Measurements from ENCODE around the gene DNAH5.
A peak's percentile ranks its signal among the peaks of the same experiment; 100 is the strongest.

Gene DNAH5

DNA sequence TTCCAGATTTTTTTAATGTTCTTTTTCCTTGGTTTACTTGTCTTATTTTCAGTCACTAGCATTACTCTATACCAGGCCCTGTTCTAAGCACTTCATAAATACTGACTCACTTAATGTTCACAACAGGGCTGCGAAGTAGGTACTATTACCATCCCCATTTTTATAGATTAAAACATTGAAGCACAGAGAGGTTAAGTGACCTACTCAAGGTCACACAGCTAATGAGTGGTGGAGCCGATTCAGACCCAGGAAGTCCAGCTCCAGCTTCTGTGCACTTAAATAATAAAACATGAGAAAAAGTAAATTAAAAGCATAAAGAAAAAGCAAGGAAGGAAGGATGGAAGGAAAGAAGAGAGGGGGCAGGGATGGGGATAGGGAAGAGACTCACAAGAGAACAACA is 45.3 kb upstream of the DNAH5 start:
- TF ChIP-seq ZBTB7A (IDR thresholded peaks at IDR 0.05; ENCODE audit: low read depth) (no peak), EP300 (IDR thresholded peaks at IDR 0.05; ENCODE audit: borderline replicate concordance) (no peak), RAD21 (IDR thresholded peaks at IDR 0.05; ENCODE audit: low read depth) (no peak), TEAD4 (IDR thresholded peaks at IDR 0.05) (no peak), EGR1 (IDR thresholded peaks at IDR 0.05) (no peak), TAF1 (IDR thresholded peaks at IDR 0.05; ENCODE audit: low read depth) (no peak), NFIC (IDR thresholded peaks at IDR 0.05) (no peak), CEBPB (IDR thresholded peaks at IDR 0.05) (no peak), YY1 (IDR thresholded peaks at IDR 0.05; ENCODE audit: low read depth) (no peak), FOXM1 (IDR thresholded peaks at IDR 0.05; ENCODE audit: borderline replicate concordance, low read depth) (no peak), CREB1 (IDR thresholded peaks at IDR 0.05; ENCODE audit: low read depth) (no peak), TCF12 (IDR thresholded peaks at IDR 0.05; ENCODE audit: low read depth) (no peak)
- TF ChIP-seq, protein P1, sequence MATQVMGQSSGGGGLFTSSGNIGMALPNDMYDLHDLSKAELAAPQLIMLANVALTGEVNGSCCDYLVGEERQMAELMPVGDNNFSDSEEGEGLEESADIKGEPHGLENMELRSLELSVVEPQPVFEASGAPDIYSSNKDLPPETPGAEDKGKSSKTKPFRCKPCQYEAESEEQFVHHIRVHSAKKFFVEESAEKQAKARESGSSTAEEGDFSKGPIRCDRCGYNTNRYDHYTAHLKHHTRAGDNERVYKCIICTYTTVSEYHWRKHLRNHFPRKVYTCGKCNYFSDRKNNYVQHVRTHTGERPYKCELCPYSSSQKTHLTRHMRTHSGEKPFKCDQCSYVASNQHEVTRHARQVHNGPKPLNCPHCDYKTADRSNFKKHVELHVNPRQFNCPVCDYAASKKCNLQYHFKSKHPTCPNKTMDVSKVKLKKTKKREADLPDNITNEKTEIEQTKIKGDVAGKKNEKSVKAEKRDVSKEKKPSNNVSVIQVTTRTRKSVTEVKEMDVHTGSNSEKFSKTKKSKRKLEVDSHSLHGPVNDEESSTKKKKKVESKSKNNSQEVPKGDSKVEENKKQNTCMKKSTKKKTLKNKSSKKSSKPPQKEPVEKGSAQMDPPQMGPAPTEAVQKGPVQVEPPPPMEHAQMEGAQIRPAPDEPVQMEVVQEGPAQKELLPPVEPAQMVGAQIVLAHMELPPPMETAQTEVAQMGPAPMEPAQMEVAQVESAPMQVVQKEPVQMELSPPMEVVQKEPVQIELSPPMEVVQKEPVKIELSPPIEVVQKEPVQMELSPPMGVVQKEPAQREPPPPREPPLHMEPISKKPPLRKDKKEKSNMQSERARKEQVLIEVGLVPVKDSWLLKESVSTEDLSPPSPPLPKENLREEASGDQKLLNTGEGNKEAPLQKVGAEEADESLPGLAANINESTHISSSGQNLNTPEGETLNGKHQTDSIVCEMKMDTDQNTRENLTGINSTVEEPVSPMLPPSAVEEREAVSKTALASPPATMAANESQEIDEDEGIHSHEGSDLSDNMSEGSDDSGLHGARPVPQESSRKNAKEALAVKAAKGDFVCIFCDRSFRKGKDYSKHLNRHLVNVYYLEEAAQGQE (IDR thresholded peaks at IDR 0.05; ENCODE audit: low read depth) = no peak
- TF ChIP-seq, protein P2, sequence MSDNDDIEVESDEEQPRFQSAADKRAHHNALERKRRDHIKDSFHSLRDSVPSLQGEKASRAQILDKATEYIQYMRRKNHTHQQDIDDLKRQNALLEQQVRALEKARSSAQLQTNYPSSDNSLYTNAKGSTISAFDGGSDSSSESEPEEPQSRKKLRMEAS (IDR thresholded peaks at IDR 0.05) = no peak
- TF ChIP-seq, protein P3, sequence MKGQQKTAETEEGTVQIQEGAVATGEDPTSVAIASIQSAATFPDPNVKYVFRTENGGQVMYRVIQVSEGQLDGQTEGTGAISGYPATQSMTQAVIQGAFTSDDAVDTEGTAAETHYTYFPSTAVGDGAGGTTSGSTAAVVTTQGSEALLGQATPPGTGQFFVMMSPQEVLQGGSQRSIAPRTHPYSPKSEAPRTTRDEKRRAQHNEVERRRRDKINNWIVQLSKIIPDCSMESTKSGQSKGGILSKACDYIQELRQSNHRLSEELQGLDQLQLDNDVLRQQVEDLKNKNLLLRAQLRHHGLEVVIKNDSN (IDR thresholded peaks at IDR 0.05) = no peak

DNA sequence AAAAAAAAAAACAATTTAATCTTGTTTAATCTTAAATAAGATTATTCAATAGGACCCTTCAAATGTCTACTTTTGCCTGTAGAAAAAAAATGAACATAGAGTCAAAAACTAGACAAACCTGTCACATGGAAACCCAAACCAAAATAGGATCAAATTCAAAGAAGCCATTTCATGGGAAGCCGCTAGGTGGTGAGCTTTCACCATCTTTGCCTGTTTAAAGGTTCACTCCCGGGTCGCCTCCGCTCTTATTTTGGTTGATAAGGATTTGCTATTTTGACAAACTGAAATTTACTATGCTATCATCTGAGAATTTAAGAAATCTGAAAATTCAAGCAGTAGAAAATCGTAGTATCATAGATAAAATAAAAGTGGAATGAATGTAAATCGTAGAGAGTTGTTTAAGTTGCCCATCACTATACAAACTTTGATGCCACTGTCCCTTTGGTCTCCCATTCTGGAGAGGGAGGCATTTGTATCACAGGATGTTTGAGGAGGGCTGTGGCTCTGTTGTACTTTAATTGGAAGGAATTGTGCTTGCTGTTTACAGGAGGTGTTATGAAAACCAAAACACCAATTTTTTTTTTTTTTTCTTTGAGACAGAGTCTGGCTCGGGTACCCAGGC is 43.5 kb upstream of the DNAH5 start:
- TF ChIP-seq, protein P1 (IDR thresholded peaks at IDR 0.05; ENCODE audit: low read depth) = no peak
- TF ChIP-seq CREB1 (IDR thresholded peaks at IDR 0.05; ENCODE audit: low read depth) (no peak), EGR1 (IDR thresholded peaks at IDR 0.05) (no peak), ZBTB7A (IDR thresholded peaks at IDR 0.05; ENCODE audit: low read depth) (no peak), RAD21 (IDR thresholded peaks at IDR 0.05; ENCODE audit: low read depth) (peak; percentile 92), EP300 (IDR thresholded peaks at IDR 0.05; ENCODE audit: borderline replicate concordance) (no peak), CEBPB (IDR thresholded peaks at IDR 0.05) (no peak)

DNA sequence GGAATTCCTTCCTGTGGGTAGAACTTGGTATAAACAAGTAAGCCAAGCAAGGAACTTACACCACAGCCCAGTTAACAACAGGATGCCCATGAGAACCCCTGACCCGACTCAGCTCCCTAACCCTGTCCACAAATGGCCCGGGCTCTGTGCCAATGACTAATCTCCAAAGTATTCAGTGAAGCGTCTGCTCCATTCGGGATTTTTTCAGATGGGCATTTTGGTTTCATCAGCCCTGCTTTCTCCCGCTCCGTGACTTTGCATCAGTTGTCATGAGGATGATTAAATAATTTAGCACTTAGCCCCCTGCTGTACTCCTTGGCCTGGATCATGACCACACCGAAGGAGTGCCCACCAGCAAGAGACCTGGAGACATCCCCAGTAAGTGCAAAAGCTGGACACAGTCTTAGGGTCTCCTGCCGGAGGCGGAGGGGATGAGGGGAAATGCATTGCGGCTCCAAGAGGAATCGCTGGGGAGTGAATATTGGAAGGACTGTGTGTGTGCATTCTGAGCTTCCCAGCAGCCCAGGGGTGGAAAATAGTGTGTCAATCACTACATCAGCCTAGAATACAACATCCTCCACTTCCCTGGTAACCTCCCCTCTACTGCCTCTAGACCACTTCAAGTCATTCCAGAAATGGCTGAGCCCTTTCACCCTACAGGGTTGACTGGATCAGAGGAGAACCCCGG is 41.4 kb upstream of the DNAH5 start:
- no peak for TF ChIP-seq EP300 (IDR thresholded peaks at IDR 0.05; ENCODE audit: borderline replicate concordance)
- TF ChIP-seq TAF1 (IDR thresholded peaks at IDR 0.05; ENCODE audit: low read depth) = no peak
- no peak for TF ChIP-seq RAD21 (IDR thresholded peaks at IDR 0.05; ENCODE audit: low read depth)
- peak; percentile 88 for TF ChIP-seq NFIC (IDR thresholded peaks at IDR 0.05)
- TF ChIP-seq ZBTB7A (IDR thresholded peaks at IDR 0.05; ENCODE audit: low read depth) = no peak
- TF ChIP-seq, protein P1 (IDR thresholded peaks at IDR 0.05; ENCODE audit: low read depth) = no peak
- no peak for TF ChIP-seq CREB1 (IDR thresholded peaks at IDR 0.05; ENCODE audit: low read depth)
- no peak for TF ChIP-seq FOXM1 (IDR thresholded peaks at IDR 0.05; ENCODE audit: borderline replicate concordance, low read depth)
- TF ChIP-seq, protein P3 (IDR thresholded peaks at IDR 0.05) = no peak
- TF ChIP-seq, protein P2 (IDR thresholded peaks at IDR 0.05) = no peak
- TF ChIP-seq TEAD4 (IDR thresholded peaks at IDR 0.05) = peak; percentile 49; the same call in 1 of the 2 replicates
- TF ChIP-seq CEBPB (IDR thresholded peaks at IDR 0.05) = no peak
- no peak for TF ChIP-seq EGR1 (IDR thresholded peaks at IDR 0.05)

Data from Ishikawa (cell line).